HAP-1 (cell line): ENCODE data around the gene DRC7.

Source experiments
- DNase-seq, 2 experiments: peaks; one replicate each; pipeline ENCODE4 v3.0.0-alpha.2; 2016 to 2020; ENCODE audit warnings: low spot score in 2 of 2
- H3K27me3 ChIP-seq: fragments of 250-450 bp; sonication (Bioruptor Pico); 2 replicates; pipeline ENCODE4 v1.5.1; 2020; ENCODE audit warnings: low read depth, mild to moderate bottlenecking, moderate library complexity
- H3K36me3 ChIP-seq: fragments of 250-450 bp; sonication (Bioruptor Pico); replicated peaks from 2 replicates; pipeline ENCODE4 v1.5.1; 2020; ENCODE audit warnings: mild to moderate bottlenecking
- H3K4me1 ChIP-seq: fragments of 250-450 bp; sonication (Bioruptor Pico); 2 replicates; pipeline ENCODE4 v1.5.1; 2020; ENCODE audit warnings: mild to moderate bottlenecking
- H3K4me3 ChIP-seq: fragments of 250-450 bp; sonication (Bioruptor Pico); 2 replicates; pipeline ENCODE4 v1.5.1; 2020; ENCODE audit warnings: mild to moderate bottlenecking, moderate library complexity
- H3K9me3 ChIP-seq: fragments of 250-450 bp; sonication (Bioruptor Pico); 2 replicates; pipeline ENCODE4 v1.5.1; 2020; ENCODE audit warnings: mild to moderate bottlenecking, moderate library complexity
- in situ Hi-C: fragments of 300-500 bp; cut with MboI; formaldehyde crosslinking; loops from 3 replicates; pipeline ENCODE4 v1.14.3; 2020; ENCODE audit warnings: low sequenced_read_pairs, inconsistent platforms, mixed read lengths

DRC7 gene

GRCh38 chr16:57653936-57654335 is 40.7 kb upstream of the DRC7 start:
- in situ Hi-C loops, result no loop called here
- DNase-seq, result no peak
- no peaks in the 10 kb centered on the region for H3K36me3 ChIP-seq
- no peak overlapping the region for H3K4me3 ChIP-seq
- no peaks in the 10 kb centered on the region for H3K27me3 ChIP-seq
- H3K4me1 ChIP-seq, result no peaks in the 10 kb centered on the region
- H3K9me3 ChIP-seq, result no peaks in the 10 kb centered on the region

GRCh38 chr16:57656342-57656955 is 38.2 kb upstream of the DRC7 start:
- Histone ChIP-seq H3K27me3 (no peaks in the 10 kb centered on the region), H3K9me3 (no peaks in the 10 kb centered on the region), H3K4me3 (no peak overlapping the region), H3K36me3 (no peaks in the 10 kb centered on the region), H3K4me1 (no peaks in the 10 kb centered on the region)
- DNase-seq, result no peak
- in situ Hi-C loops, result no loop called here

- Histone ChIP-seq H3K4me1 (no peaks in the 10 kb centered on the region), H3K4me3 (no peak overlapping the region), H3K36me3 (no peaks in the 10 kb centered on the region), H3K9me3 (no peaks in the 10 kb centered on the region), H3K27me3 (no peaks in the 10 kb centered on the region)
- in situ Hi-C loops, result no loop called here
- no peak for DNase-seq
These were observed 37.4 kb upstream of the DRC7 start for GRCh38 chr16:57657228-57657627.

- in situ Hi-C loops, result no loop called here
- no peaks in the 10 kb centered on the region for H3K9me3 ChIP-seq
- H3K27me3 ChIP-seq, result no peaks in the 10 kb centered on the region
- H3K4me3 ChIP-seq, result no peak overlapping the region
- no peaks in the 10 kb centered on the region for H3K36me3 ChIP-seq
- no peak for DNase-seq
- H3K4me1 ChIP-seq, result no peaks in the 10 kb centered on the region
These were observed 36.3 kb upstream of the DRC7 start for GRCh38 chr16:57658130-57658877.

- Histone ChIP-seq H3K4me1 (no peaks in the 10 kb centered on the region), H3K4me3 (no peak overlapping the region), H3K36me3 (no peaks in the 10 kb centered on the region), H3K9me3 (no peaks in the 10 kb centered on the region), H3K27me3 (no peaks in the 10 kb centered on the region)
- no peak for DNase-seq
- in situ Hi-C loops, result no loop called here
These were observed 35.5 kb upstream of the DRC7 start for GRCh38 chr16:57658878-57659674.

- H3K36me3 ChIP-seq, result no peaks in the 10 kb centered on the region
- no peaks in the 10 kb centered on the region for H3K4me1 ChIP-seq
- H3K9me3 ChIP-seq, result no peaks in the 10 kb centered on the region
- DNase-seq, result no peak
- in situ Hi-C loops, result no loop called here
- no peaks in the 10 kb centered on the region for H3K27me3 ChIP-seq
- H3K4me3 ChIP-seq, result no peak overlapping the region
These were observed 33.7 kb upstream of the DRC7 start for GRCh38 chr16:57660715-57661463.

- no peak for DNase-seq
- Histone ChIP-seq H3K9me3 (no peaks in the 10 kb centered on the region), H3K27me3 (no peaks in the 10 kb centered on the region), H3K36me3 (no peaks in the 10 kb centered on the region), H3K4me3 (no peak overlapping the region), H3K4me1 (no peaks in the 10 kb centered on the region)
- in situ Hi-C loops, result no loop called here
These were observed 33.1 kb upstream of the DRC7 start for GRCh38 chr16:57661510-57661909.

- in situ Hi-C loops, result no loop called here
- Histone ChIP-seq H3K9me3 (no peaks in the 10 kb centered on the region), H3K27me3 (no peaks in the 10 kb centered on the region), H3K4me1 (no peaks in the 10 kb centered on the region), H3K4me3 (no peak overlapping the region), H3K36me3 (no peaks in the 10 kb centered on the region)
- no peak for DNase-seq
These were observed 32.4 kb upstream of the DRC7 start for GRCh38 chr16:57661936-57662906.

- H3K9me3 ChIP-seq, result no peaks in the 10 kb centered on the region
- in situ Hi-C loops, result no loop called here
- no peaks in the 10 kb centered on the region for H3K27me3 ChIP-seq
- no peaks in the 10 kb centered on the region for H3K4me1 ChIP-seq
- no peaks in the 10 kb centered on the region for H3K36me3 ChIP-seq
- no peak overlapping the region for H3K4me3 ChIP-seq
- no peak for DNase-seq
These were observed 31.2 kb upstream of the DRC7 start for GRCh38 chr16:57663436-57663835.

- in situ Hi-C loops, result no loop called here
- H3K36me3 ChIP-seq, result no peaks in the 10 kb centered on the region
- H3K27me3 ChIP-seq, result no peaks in the 10 kb centered on the region
- no peaks in the 10 kb centered on the region for H3K9me3 ChIP-seq
- H3K4me1 ChIP-seq, result no peaks in the 10 kb centered on the region
- no peak for DNase-seq
- no peak overlapping the region for H3K4me3 ChIP-seq
These were observed 30.5 kb upstream of the DRC7 start for GRCh38 chr16:57663917-57664661.

- no peaks in the 10 kb centered on the region for H3K27me3 ChIP-seq
- no peaks in the 10 kb centered on the region for H3K4me1 ChIP-seq
- in situ Hi-C loops, result no loop called here
- H3K4me3 ChIP-seq, result no peak overlapping the region
- H3K9me3 ChIP-seq, result no peaks in the 10 kb centered on the region
- no peak for DNase-seq
- H3K36me3 ChIP-seq, result no peaks in the 10 kb centered on the region
These were observed 30.0 kb upstream of the DRC7 start for GRCh38 chr16:57664662-57665025.

GRCh38 chr16:57665541-57665940 is 29.1 kb upstream of the DRC7 start:
- H3K4me3 ChIP-seq, result no peak overlapping the region
- no peak for DNase-seq
- no peaks in the 10 kb centered on the region for H3K36me3 ChIP-seq
- H3K9me3 ChIP-seq, result no peaks in the 10 kb centered on the region
- no peaks in the 10 kb centered on the region for H3K4me1 ChIP-seq
- H3K27me3 ChIP-seq, result no peaks in the 10 kb centered on the region
- in situ Hi-C loops, result no loop called here
